ENCODE results near the gene AKNA. TPM values are rescaled to one million over a fixed set of nuclear protein-coding genes. Genes with fewer than 3 reads are reported as not detected.
A peak's percentile ranks its signal among the peaks of the same experiment; 100 is the strongest.

The AKNA gene
- total RNA-seq, 1 experiment from 2014 or later: 29.3 TPM

- TF ChIP-seq ZNF425 (CRISPR knock-in tag; conservative IDR thresholded peaks at IDR 0.05): no peak
- no peak for TF ChIP-seq ATF3 (CRISPR knock-in tag; conservative IDR thresholded peaks at IDR 0.05)
- no peak for TF ChIP-seq ZNF281 (CRISPR knock-in tag; IDR thresholded peaks at IDR 0.05)
- no peak for TF ChIP-seq GTF2I (CRISPR knock-in tag; conservative IDR thresholded peaks at IDR 0.05)
- TF ChIP-seq ESRRA (CRISPR knock-in tag; IDR thresholded peaks at IDR 0.05; ENCODE audit: borderline replicate concordance): no peak
These were observed 95.7 kb downstream of the AKNA start (continued) for GRCh38 chr9:114291886-114292590.

GRCh38 chr9:114291064-114291474 is 96.7 kb downstream of the AKNA start:
- Mint-ChIP-seq H3K9me3 (peaks cover 23% of the 10 kb centered on the region), H3K4me1 (peaks cover 7% of the 10 kb centered on the region), H3K27me3 (ENCODE audit: low read depth) (no peaks in the 10 kb centered on the region), H3K36me3 (peaks cover 43% of the 10 kb centered on the region), H3K27ac (no peak overlapping the region), H3K4me3 (no peak overlapping the region)
- ATAC-seq: peak; percentile 65
- peak; percentile 88 for DNase-seq (ENCODE audit: low spot score)
- TF ChIP-seq USF1 (CRISPR knock-in tag; IDR thresholded peaks at IDR 0.05) (no peak), CTCF (IDR thresholded peaks at IDR 0.05) (peak; percentile 95), FOXK1 (CRISPR knock-in tag; IDR thresholded peaks at IDR 0.05) (0 out of 2 replicates have a peak, but pooled peaks have one; percentile 7)
- POLR2A ChIA-PET: no interaction called here
- CTCF ChIA-PET: interaction anchor here (0.5 to 9.0 kb wide), 77 partner anchors 8 to 1928 kb away, joined by 3 to 232 read pairs (median 5); partner anchors contain the start of genes AMBP, ATP6V1G1, COL27A1 and KIF12

GRCh38 chr9:114290561-114290986 is 97.2 kb downstream of the AKNA start:
- Mint-ChIP-seq H3K9me3 (peaks cover 19% of the 10 kb centered on the region), H3K27ac (peak overlapping the region; percentile 57; the same call in 1 of the 2 replicates), H3K4me3 (no peak overlapping the region), H3K4me1 (peaks cover 7% of the 10 kb centered on the region), H3K36me3 (peaks cover 38% of the 10 kb centered on the region), H3K27me3 (ENCODE audit: low read depth) (no peaks in the 10 kb centered on the region)
- ATAC-seq (peak; percentile 7; the same call in 1 of the 2 replicates), DNase-seq (ENCODE audit: low spot score) (no peak)
- 0 out of 2 replicates have a peak, but pooled peaks have one; percentile 18 for TF ChIP-seq FOXK1 (CRISPR knock-in tag; IDR thresholded peaks at IDR 0.05)
- 0 out of 2 replicates have a peak, but pooled peaks have one; percentile 32 for TF ChIP-seq FOXP1 (CRISPR knock-in tag; IDR thresholded peaks at IDR 0.05; ENCODE audit: borderline replicate concordance)
- TF ChIP-seq ATF3 (CRISPR knock-in tag; conservative IDR thresholded peaks at IDR 0.05): peak; percentile 49; the same call in 1 of the 2 replicates
- no peak for TF ChIP-seq CTCF (IDR thresholded peaks at IDR 0.05)
- CTCF ChIA-PET: interaction anchor here (0.5 to 9.0 kb wide), 74 partner anchors 9 to 1928 kb away, joined by 3 to 232 read pairs (median 5); partner anchors contain the start of genes AMBP, ATP6V1G1, COL27A1 and KIF12
- POLR2A ChIA-PET: no interaction called here
